Subcutaneous adipose tissue (tissue), 4 donors: ENCODE results near the gene CTDP1. TPM values are rescaled to one million over a fixed set of nuclear protein-coding genes. Genes with fewer than 3 reads are reported as not detected.

Experiments
- CTCF ChIP-seq: fragments of 450-650 bp; IDR thresholded peaks from one replicate; pipeline ENCODE4 v1.5.1; 2016; ENCODE audit warnings: low read depth, mild to moderate bottlenecking, control low read depth, antibody characterized with exemption, moderate library complexity
- total RNA-seq, 4 donors: library from RNA; depleted of rRNA; stranded (reverse); fragments of >200 nt; gene quantifications; one replicate each; pipeline ENCODE4 v1.1.0, GENCODE V29; 2016

The CTDP1 gene
- total RNA-seq, 4 donors from 2014 or later, result 11.3 to 19.2 (median 16.2) TPM

- no peak for TF ChIP-seq CTCF
Observed at GRCh38 chr18:79662439-79662838, 17.2 kb upstream of the CTDP1 start.

GRCh38 chr18:79664525-79665125 lies 15.0 kb upstream of the CTDP1 start:
- TF ChIP-seq CTCF, result no peak

DNA sequence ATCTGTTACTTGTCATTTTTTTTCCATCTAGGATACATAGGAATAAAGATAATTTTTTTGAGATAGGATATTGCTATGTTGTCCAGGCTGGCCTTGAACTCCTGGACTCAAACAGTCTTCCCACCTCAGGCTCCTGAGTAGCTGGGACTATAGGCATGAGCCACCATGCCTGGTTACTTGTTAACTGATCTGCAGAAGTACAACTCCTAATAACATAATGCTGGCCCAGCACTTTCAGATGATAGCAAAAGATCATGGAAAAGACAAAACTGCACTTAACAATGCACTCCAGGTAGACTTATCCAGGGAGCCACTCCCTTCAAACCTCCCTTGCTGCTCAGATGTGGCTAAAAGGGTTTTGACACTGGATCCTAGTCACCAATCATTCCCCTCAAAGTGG lies 11.4 kb upstream of the CTDP1 start:
- no peak for TF ChIP-seq CTCF

DNA sequence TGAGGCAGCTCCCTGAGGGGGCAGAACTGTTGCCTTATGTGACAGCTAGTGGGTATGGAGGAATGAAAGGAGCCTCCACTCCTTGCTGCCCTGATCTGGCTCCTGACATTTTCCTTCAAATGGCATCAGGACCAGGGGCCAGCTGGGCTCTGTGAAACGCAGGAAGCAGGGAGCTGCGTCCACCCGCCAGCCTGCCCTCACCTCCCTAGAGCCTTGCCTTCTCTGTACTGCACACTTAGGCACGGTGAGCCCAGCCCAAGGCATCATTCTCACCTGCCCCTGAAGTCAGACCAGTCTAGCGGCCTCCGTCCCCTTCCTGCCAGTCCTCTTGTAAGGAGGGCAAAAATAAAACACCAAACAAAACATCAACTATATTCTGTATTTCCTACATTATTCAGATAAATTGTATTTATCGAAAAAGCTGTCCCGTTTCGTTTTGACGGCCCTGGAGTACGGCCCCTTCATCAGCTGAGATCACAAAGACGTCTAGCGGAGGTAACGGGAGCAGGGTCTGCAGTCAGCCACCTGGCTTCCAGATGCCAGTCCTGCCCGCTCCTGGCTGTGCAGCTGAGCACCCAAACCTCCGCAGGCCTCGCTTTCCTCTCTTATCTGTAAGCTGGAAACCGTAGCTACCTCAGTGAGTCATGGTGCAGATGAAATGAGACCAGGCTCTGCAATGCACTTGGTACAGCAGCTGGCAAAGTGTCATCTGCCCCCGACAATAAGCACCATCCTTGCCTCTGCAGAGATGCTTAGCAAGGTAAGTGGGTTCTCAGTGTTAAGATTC lies 6.9 kb upstream of the CTDP1 start:
- TF ChIP-seq CTCF, result no peak

- TF ChIP-seq CTCF, result no peak
Observed at GRCh38 chr18:79677221-79677620, 2.4 kb upstream of the CTDP1 start.

GRCh38 chr18:79677840-79678239 lies 1.8 kb upstream of the CTDP1 start:
- TF ChIP-seq CTCF, result no peak

- TF ChIP-seq CTCF, result no peak
Observed at GRCh38 chr18:79678665-79679551, 695 bp upstream of the CTDP1 start.
